Breast epithelium (tissue), 3 donors: ENCODE data around the gene CACNA2D1.

Source experiments
- CTCF ChIP-seq, 3 donors: fragments of 450-650 bp; IDR thresholded peaks; one replicate each; pipeline ENCODE4 v1.5.1; 2016 to 2017; ENCODE audit warnings: antibody characterized with exemption in 3 of 3, mild to moderate bottlenecking in 3 of 3, moderate library complexity in 3 of 3
- POLR2A ChIP-seq: fragments of 450-650 bp; IDR thresholded peaks from one replicate; pipeline ENCODE4 v1.6.1; 2016; ENCODE audit warnings: antibody characterized with exemption, mild to moderate bottlenecking, moderate library complexity

GRCh38 chr7:82250598-82250997, 193.0 kb downstream of the CACNA2D1 start:
- TF ChIP-seq POLR2A (no peak), CTCF (IDR thresholded peaks at IDR 0.05) (no peak)
